Kidney capillary endothelial cell (primary cell): ENCODE data around the gene ADGRG1.
A peak's percentile ranks its signal among the peaks of the same experiment; 100 is the strongest.

ENCODE experiments used
- DNase-seq: peaks from one replicate; pipeline ENCODE4 v3.0.0-alpha.2; 2018; ENCODE audit warnings: low spot score

Gene ADGRG1

DNA sequence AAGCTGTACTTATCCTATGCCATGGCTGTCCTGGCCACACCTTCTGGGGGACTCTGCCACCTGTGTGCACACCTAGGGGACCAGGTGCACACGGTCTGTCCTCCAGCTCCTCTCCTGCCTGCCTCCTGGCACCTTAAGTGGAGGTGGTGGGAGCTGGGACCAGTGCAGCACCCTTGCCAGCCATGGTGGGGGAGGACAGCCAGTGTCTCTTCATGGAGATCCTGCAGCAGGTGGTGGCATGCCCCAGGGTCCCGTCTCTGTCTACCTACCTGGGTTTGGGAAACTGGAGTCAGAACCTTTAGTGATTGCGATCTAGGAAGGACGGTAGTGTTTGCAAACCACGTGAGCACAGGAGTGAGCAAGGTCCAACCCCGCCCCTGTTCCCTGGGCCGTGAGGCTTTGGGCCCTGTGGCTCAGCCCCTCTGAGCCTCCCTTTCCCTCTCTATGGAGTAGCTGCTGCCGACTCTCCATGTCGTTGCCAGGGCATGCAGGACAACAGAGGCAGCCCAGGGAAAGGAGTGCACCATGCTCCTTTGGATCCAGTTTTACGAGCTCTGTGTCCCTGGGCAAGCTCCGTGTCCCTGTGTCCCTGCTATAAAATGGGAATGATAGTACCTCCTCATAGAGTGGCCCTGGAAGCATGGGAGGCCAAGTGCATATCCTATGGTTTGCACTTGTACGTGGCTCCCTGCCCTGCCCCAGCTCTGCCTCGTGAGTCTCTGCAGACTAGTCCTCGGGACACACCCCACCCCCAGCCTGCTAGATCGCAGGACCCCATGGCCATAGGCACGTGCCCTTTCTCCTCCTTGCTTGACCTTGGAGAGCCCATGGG lies 7.1 kb downstream of the ADGRG1 start:
- no peak for DNase-seq

DNA sequence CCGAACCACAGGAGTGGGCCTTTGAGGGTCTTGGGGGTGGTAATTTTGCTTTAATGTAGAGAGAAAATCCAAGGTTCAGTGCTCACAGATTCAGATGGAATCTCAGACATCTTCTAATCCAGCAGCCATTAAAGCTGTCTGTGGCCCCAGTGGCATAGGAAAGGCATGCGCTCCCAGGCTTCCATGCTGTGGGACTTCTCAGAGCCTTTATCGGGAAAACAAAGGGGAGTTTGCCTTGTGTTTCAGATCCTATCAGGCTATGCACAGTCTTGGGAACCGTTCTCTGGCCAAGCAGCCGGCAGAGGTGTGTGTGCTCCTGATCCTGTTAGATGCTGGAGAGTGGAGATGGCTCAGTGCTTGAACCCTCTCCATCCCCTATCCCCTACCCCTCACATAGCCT lies 7.8 kb downstream of the ADGRG1 start:
- DNase-seq, result no peak

DNA sequence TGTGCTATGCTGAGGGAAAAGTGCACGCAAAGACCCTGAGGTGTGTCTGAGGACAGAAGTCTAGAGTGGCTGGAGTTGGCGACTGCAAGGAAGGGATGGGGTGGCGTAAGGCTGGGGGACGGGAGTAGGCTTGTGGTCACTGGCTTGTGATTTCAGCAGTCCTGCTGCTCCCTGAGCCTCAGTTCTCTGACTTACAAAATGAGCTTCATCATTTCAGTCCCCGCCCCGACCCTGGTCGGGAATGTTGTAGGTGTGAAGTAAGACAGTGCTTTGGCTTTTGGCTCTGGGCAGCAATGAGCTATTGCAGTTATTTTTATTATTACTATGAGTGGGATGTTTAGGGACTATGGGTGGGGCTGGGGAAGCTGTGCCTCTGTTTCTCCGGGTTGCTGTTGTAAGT lies 8.6 kb downstream of the ADGRG1 start:
- no peak for DNase-seq

DNA sequence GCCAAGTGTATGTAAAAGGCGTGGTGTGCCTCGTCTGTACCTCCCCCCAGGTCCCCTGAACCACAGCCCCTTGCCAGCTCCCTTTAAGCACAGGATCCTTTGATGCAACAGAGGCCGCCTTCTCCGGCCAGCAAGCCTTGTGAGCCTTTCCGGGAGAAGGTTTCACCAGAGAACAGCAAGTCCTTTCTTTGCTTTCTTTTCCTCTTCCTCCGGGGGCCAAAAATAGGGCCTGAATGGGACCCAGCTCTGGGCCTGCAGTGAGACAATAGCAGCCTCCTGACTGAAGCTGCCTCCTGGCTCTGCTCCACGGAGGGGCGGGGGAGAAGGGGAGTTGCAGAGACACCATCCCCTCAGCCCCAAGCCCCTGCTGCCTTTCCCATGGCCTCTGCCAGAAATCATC lies 9.0 kb downstream of the ADGRG1 start:
- DNase-seq, result no peak

DNA sequence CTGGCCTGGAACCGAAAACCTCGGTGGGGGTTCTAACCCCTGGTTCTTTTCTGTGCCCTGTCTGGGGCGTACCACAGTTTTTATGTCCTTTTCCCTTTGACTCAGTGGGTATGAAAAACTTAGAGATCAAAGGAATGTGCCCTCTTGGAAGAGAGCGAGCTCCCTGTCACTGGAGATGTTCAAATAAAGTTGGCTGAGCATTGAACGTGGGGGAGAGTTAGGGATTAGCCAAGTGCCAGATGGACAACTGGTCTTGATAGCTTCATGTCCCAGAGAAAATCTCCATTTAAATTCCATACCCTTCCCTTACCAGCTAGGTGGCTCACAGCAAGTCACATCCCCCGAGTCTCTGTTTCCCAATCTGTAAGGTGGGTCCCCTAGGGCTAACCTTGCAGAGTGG lies 9.5 kb downstream of the ADGRG1 start:
- DNase-seq, result no peak

DNA sequence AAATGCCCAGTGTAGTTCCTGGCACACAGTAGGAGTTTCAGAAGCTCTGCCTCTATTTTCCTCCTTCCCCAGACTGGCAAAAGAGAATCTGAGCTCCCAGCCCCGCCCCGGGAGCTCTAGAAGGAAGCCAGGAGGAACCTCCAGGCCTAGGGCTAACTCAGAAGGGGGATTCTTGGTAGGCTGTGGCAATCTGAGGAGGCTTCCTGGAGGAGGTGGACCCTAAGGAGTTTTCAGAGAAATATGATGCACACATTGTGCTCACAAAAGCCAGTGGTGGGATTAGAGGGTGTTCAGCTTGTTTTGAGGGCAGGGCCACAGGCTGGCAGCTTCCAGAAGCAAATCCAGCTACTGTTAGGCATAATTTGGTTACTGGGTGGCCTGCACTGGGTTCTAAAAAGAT lies 10.0 kb downstream of the ADGRG1 start:
- DNase-seq, result no peak

DNA sequence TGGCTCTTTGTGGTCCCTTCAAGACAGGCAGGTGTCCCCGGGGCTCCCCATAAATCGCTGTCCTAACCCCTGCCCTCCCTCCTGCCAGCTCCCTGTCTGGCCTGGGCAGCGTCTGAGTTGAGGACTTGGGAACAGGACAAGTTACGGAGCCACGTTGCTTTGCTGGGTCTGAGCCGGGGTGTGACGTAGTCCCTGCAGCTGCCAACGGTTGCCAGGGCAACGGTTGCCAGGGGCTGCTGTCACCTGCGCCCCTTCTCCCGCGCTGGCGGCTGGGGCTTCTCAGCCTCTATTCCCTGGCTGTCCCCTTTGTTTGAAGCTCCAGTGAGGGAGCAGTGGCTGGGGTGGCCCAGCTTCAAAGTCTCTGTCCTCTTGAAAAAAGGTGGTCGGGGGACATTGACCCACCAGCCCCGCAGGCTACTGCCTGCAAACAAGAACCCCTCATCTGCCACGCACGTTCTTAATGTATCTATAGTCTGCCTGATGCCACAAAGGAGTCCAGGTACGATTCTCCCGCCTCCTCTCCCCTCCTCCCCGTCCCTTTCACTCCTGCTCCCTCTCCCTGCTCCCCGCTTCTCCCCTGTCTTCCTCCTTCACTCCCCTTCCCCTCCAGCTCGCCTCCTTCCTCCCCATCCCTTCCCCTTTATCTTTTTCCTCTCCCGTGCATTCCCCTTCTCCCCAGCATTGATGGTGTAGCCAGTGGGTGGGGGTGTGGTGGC lies 10.9 kb downstream of the ADGRG1 start:
- no peak for DNase-seq

DNA sequence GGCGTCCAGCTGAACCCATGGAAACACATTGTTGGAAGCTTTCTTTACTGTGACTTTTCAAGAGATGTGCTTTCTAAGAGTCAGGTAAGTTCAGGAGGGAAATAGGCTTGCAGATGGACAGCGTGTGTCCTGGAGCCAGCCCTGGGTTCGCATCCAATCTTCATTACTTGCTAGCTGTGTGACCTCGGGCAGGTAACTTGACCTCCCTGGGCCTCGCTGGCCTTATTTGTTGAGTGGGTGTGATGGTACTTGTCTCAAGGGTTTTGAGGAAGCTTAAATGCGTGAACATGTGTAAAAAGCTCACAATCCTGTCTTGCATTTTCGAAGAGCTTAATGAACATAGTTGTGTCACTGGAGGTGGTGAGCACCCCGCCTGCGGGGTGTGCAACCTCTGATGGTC lies 11.8 kb downstream of the ADGRG1 start:
- DNase-seq, result no peak

DNA sequence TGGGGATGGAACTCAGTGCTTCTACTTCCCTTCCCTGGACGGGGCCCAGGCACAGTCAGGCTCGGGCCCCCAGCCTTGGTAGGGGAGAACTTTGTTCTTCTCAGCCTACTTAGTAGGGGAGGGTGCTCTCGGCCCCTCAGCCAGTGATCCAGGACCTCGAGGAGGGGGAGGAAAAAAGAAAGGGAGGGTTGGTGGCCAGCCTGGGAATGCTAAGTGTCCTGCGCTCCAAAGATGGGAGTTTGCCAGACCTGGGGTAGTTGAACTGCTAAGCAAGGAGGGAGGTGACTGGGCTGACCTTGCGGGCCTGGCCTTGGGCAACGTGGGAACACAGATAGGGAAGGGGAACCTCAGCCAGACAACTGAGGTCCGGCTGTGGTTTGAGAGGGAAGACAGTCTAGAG lies 12.2 kb downstream of the ADGRG1 start:
- DNase-seq, result no peak

DNA sequence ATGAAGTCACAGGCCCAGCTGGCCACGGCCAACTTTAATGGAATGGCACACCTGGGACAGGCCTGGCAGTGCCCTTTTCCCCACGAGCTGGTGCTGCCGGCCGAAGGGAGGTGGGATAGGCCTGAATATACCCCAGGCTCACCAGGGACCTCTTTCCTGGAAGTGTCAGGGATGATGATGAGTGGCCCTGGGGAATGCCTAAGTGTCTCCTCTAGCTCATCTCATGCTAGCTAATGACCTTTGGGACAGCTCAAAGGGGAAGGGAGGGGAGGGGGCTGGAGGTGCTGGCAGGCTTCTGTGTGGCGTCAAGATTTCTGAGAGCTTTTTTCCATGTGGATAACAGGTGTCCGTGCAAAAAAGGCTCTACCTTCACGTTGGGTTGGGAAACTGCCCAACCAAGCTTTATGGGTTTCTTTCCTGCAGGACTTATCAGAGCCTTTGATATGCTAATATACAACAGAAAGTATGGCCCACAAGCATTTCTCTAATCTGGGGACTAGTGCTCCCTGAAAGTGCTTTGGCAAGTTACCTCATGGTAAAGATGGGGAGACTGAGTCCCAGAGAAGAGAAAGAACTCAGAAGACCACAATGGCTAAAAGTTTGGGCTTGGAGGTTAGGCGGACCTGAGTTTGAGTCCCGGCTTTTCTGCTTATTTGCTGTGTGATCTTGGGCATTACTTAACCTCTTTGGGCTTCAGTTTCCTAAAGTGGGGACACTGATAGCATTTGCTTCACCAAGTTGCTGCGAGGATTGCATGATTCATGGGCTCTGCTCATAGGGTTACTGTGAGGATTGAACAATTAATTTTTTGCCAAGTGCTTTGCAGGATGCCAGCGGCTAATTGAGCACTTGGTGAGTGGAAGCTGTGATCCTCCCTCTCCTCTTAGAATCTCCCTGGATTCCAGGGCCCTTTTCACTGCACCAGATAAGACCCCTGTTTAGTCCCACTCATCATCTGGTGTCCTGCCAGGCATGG lies 14.0 kb downstream of the ADGRG1 start:
- no peak for DNase-seq

DNA sequence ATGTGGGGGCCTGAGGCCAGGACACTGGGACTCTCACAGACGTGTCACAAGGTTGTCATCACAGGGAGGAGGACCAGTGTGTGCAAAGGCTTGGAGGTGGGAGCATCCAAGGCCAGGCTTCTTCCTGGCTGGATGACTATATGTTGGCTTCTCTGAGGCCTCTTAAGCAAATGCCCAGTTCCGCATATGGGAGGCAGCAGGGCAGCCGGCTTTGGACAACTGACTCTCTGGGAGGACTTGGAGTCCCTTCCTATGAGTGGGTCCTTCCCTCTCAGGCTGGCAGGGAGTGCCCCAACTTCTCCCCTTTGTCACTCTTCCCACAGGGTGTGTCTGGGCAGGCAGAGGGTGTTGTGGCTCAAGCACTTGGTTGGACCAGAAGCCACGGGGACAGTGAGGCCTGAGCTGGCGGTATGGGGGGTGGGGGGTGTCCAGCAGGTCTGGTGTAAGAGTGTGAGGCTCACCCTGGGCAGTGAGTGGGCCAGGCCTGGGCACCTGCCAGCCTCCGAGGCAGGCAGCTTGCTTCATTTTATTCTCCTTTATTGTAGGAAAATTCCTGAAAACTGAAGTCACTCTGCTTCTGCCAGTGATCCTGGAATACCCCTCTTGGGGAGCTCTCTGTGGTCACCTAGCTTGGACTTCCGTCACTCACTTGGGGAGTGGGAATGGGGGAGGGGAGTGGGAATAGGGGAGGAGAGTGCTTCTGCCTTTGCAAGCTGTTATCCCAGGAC lies 14.9 kb downstream of the ADGRG1 start:
- DNase-seq, result peak; percentile 68

DNA sequence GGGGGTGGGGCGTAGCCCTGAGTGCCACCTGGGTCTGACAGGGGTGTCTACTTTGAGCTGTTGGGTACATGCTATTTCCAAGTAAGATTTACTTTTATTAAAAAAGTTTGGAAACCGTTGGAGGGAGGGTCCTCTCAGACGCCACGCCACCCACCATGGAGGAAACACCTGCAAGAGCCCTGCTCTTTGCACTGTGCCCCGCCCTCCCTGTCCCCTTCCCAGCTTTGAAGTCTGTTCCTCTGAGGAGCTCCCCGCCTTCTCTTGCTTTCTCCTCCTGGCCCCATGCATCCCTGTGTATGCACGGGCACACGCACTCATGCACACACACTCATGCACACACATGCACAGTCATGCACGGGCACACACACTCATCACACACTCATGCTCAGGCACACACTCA lies 15.5 kb downstream of the ADGRG1 start:
- DNase-seq, result no peak

DNA sequence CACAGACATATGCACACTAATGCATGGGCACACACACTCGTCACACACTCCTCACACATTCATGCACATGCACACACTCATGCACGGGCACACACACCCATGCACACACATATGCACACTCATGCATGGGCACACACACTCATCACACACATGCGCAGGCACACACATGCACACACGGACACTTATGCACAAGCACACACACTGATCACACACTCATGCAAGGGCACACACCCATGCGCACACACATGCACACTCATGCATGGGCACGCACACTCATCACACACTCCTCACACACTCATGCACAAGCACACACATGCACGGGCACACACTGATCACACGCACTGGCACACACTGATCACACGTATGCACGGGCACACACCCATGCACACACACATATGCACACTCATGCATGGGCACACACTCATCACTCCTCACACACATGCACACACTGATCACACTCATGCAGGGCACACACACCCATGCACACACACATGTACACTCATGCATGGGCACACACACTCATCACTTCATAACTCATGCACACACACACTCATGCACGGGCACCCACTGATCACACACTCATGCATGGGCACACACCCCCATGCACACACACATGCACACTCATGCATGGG lies 16.1 kb downstream of the ADGRG1 start:
- DNase-seq, result no peak

DNA sequence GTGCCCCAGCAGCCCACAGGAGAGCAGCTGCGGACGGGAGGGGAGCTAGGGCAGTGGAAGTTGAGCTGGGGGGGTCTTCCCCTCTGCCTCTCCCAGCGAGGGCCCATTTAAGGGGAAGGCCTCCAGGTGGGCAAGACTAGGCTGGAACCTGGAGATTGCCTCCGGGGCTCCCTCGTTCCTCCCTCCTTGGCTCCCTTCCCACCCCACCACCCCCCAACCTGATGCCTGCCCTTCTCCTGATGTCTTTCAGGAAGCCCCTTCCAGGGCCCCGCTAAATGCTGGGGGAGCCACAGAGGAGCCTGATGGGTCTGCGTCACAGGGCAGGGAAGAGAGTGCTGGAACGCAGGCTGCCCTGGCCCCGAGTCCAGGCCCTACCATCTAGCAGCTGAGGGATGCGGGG lies 16.7 kb downstream of the ADGRG1 start:
- no peak for DNase-seq

DNA sequence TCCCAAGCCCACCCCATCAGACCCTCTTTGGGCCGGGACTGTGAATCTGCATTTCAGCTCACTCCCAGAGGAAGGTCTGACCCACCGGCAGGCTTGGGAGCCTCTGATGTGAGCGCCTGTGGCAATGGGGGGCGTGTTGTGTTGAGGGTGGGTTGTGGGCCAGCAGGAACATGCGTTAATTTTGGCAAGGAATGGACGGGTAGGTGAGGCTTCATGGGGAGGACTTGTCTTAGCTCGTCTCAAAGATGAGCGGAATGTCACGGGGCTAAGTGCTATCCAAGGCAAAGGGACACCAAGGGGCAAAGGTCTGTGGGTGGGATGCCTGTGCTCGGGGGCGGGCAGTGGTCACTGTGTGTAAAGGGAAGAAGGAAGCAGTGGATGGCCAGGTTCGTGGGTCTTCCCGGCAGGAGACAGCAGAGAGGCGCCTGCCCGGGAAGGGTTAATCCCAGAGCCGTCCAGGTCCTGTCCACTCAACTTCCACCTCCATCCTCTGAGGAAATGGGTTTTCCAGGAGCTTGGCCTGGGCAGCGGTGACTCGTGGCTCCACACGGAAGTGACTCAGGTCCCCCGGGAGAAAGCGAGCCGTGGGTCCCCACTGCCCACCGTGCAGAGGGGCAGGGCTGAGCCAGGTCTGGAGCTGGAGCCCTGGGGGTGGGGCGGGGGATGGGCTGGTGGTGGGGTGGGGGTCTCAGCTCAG lies 17.4 kb downstream of the ADGRG1 start:
- peak; percentile 97 for DNase-seq

DNA sequence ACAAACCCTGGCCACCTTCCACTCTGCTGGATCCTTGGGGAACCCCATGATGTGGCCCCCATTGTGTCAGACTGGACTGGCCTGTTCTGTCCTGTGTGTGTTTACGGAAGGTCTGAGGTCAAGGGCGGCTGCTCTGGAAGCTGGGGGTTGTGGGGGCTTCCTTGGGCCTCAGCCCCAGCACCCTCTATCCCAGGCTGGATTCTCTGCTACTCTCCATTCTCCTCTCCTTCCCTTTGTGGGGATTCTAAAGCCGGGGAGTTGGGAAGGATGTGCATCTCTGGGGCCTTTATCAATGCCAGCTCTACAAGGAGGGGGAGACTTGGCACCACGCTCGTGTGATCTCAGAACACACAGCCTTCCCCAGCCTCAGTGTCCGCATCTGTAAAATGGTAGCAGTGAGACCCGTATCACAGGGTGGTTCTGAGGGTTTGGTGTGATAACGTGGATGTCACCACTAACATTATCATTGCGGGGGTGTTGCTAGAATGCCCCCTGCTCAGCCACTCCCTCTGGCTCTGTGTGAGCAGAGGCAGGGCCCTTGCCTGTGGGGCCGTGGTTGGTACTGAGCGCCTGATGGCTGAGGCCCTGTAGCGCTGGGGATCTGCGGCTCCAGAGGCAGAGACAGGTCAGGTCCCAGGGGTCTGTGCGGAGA lies 18.1 kb downstream of the ADGRG1 start:
- DNase-seq, result no peak

DNA sequence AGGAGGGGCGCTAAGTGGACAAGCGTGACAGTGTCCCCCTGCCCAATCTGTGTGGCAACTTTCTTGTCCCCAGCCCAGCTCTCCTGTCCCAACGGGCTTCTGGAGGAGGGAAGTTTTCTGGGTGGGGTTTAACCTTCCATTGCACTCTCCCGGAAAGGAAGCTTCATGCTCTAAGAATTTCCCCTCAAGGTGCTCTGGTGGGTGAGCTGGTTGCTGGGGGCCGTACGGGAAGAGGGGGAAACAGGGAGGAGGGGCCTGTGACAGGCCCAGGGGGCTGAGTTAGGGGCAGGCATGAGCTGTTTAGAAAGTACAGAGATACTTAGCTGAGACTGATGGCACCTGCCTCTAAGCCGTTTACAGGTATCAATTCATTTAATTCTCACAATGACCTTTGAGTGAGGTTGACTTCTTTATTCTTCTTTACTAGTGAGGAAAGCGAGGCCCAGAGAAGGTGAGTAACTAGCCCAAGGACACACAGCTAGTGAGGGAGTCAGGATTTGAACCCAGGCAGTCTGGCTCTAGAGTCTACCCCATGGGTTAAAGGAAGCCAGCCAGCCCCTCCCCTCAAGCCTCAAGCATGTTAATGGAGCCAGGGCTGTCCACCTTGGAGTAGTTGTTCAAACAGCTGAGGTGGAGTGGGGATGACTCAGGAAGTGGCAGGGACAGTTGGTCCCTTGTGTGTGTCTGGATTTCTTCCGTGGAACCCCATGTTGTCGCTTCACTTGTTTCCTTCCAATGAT lies 18.9 kb downstream of the ADGRG1 start:
- peak; percentile 71 for DNase-seq

DNA sequence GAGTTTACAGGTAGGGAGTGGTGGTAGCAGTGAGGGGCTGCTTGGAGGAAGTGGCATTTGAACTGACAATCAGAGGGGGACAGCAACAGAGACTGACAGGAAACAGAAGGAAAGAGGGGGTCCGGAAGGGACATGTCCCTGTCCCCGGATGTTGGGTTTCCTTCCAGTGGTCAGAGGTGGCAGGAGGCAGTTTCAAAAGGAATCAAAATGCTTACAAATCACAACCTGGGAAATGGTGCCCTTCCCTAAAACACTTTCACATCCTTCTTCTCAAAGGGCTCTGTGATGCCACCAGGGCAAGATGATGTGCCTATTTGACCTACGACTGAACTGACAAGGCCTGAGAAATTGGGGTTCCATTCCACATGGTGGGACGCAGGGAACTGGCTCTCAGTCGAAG lies 19.7 kb downstream of the ADGRG1 start:
- no peak for DNase-seq
